Upper lobe of right lung (tissue), 1 donor: Measurements from ENCODE around the gene MINAR1. TPM values are rescaled to one million over a fixed set of nuclear protein-coding genes. Genes with fewer than 3 reads are reported as not detected.

Experiments used
- ATAC-seq: fragments of 200-7000 bp; cut with Tn5 transposase; one replicate; pipeline ENCODE4 v1.9.1; 2020; ENCODE audit warnings: mild to moderate bottlenecking, moderate library complexity
- DNase-seq: peaks from one replicate; pipeline ENCODE4 v3.0.0-alpha.2; 2020
- H3K27ac ChIP-seq: fragments of 200-600 bp; one replicate; pipeline ENCODE4 v1.8.0; 2022
- H3K27me3 ChIP-seq: fragments of 200-600 bp; one replicate; pipeline ENCODE4 v1.8.0; 2022; ENCODE audit warnings: mild to moderate bottlenecking
- H3K36me3 ChIP-seq: fragments of 200-600 bp; one replicate; pipeline ENCODE4 v1.8.0; 2022
- H3K4me1 ChIP-seq: fragments of 200-600 bp; one replicate; pipeline ENCODE4 v1.8.0; 2022
- H3K4me3 ChIP-seq: fragments of 200-600 bp; one replicate; pipeline ENCODE4 v1.8.0; 2022; ENCODE audit warnings: mild to moderate bottlenecking
- H3K9me3 ChIP-seq: fragments of 200-600 bp; one replicate; pipeline ENCODE4 v1.8.0; 2022
- intact Hi-C: fragments of 100-400 bp; cut with DNase I; formaldehyde crosslinking; loops from one replicate; pipeline ENCODE4 v1.11.0; 2022
- total RNA-seq: library from RNA; stranded (reverse); fragmentation: NEBNext Ultra II Directional; extraction: Animal tissue kit (Norgen Biotek cat#: 25700); gene quantifications from one replicate; pipeline ENCODE4 v1.2.1, GENCODE V29; 2021
- TF ChIP-seq, protein P1 (sequence below): fragments of 200-600 bp; IDR thresholded peaks from one replicate; pipeline ENCODE4 v1.8.0; 2022; ENCODE audit warnings: antibody characterized with exemption
- donor health status: DM: no; HTN: yes; CAD: no; lungs with severe emphysema.

The MINAR1 gene
- total RNA-seq, 1 donor from 2014 or later = 0.26 TPM

DNA sequence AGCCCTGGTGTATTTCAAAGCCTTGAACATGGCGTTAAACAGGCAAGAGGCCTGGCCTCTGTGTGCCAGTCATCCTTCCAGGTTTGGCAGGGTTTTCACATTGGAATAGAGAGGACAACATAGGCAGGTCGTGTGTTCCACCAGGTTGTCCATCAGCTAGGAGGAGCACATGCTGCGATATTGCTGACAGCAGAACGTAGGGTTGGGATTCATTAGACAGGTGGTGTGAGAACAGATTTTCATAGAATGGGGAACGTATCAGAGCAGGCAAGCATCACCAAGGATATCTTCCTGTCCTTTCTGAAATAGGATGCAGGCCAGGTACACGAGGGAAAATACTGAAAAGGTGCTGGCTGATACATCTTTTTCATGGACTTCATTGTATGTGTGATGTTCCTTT, 26.4 kb downstream of the MINAR1 start:
- Histone ChIP-seq H3K27me3 (no peaks in the 10 kb centered on the region), H3K9me3 (no peaks in the 10 kb centered on the region), H3K4me1 (no peaks in the 10 kb centered on the region), H3K4me3 (no peak overlapping the region), H3K27ac (no peak overlapping the region), H3K36me3 (no peaks in the 10 kb centered on the region)
- no peak for DNase-seq
- intact Hi-C loops = no loop called here
- TF ChIP-seq, protein P1, sequence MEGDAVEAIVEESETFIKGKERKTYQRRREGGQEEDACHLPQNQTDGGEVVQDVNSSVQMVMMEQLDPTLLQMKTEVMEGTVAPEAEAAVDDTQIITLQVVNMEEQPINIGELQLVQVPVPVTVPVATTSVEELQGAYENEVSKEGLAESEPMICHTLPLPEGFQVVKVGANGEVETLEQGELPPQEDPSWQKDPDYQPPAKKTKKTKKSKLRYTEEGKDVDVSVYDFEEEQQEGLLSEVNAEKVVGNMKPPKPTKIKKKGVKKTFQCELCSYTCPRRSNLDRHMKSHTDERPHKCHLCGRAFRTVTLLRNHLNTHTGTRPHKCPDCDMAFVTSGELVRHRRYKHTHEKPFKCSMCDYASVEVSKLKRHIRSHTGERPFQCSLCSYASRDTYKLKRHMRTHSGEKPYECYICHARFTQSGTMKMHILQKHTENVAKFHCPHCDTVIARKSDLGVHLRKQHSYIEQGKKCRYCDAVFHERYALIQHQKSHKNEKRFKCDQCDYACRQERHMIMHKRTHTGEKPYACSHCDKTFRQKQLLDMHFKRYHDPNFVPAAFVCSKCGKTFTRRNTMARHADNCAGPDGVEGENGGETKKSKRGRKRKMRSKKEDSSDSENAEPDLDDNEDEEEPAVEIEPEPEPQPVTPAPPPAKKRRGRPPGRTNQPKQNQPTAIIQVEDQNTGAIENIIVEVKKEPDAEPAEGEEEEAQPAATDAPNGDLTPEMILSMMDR = no peak
- ATAC-seq = no peak

DNA sequence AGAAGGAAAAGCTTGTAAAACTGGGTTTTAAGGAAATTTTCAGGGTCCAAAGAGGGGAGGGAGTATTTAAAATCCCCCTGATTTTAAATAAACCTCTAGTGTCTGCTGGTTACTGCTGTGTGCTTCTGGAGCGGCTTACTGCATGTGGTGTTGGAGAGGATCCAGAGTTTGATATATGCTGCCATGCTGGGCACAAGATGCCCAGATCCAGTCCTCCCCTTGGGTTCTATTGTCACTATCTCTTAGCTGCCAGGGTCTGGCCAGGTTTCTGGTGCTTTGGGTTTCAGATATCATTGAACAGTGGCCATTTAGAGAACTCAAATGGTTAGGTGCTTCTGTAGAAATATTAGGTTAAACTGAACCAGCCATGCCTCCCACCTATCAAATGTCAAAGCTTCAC, 27.5 kb downstream of the MINAR1 start:
- Histone ChIP-seq H3K4me1 (no peaks in the 10 kb centered on the region), H3K4me3 (no peak overlapping the region), H3K36me3 (no peaks in the 10 kb centered on the region), H3K9me3 (no peaks in the 10 kb centered on the region), H3K27me3 (no peaks in the 10 kb centered on the region), H3K27ac (no peak overlapping the region)
- TF ChIP-seq, protein P1 = no peak
- intact Hi-C loops = no loop called here
- DNase-seq (no peak), ATAC-seq (no peak)

DNA sequence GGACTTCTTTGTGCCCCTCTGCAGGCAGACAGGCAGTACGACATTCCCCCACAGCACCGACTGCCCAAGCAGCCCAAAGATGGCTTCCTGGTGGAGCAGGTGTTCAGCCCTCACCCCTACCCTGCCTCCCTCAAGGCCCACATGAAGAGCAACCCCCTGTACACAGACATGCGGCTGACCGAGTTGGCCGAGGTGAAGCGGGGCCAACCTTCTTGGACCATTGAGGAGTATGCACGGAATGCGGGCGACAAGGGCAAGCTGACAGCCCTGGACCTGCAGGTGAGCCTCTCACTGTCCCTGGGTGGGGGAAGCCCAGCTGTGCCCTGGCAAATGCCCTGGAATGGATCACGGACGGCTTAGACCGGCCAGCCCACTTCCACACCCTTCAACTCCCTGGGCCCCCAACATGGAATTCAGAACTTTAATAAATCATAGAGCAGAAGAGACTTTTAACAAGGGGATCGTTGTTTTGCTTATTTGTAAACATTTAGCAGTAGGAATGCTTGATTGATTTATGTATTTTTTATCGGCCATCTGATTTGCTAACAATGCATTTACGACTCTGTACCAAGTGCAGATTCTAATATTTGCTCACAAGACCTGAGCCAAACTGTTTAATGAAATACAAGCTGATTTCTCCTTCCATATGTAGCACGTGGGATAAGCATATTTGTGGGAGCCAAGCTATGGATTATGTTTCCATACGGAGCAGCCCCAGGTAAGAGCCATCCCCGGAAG, 31.1 kb downstream of the MINAR1 start:
- ATAC-seq (no peak), DNase-seq (no peak)
- H3K4me1 ChIP-seq = no peaks in the 10 kb centered on the region
- H3K36me3 ChIP-seq = no peaks in the 10 kb centered on the region
- no peaks in the 10 kb centered on the region for H3K27me3 ChIP-seq
- no peaks in the 10 kb centered on the region for H3K9me3 ChIP-seq
- intact Hi-C loops = no loop called here
- H3K4me3 ChIP-seq = no peak overlapping the region
- H3K27ac ChIP-seq = no peak overlapping the region
- TF ChIP-seq, protein P1 = no peak

DNA sequence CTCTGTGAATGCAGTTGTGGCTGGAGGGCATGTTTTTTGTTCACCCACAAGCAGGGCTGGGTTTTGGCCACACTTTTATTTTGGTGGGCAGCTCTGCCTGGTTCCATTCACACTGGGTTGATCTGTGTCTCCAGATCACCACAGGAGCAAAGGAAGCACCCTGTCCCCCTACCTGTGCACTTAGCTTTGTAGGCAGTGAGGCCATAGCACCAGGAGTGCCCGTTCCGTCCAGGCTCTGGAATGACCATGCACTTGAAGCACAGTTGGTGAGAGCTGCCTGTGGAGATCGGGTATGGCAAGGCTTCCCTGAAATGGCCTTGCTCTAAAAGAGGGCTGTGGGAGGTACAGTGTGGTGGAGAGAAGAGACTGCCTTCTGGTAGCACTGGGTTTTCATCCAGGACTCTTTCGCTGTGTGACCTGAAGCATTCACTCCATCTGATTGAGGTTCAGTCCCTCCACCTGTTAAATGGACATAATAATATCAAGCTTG, 31.7 kb downstream of the MINAR1 start:
- Histone ChIP-seq H3K9me3 (no peaks in the 10 kb centered on the region), H3K4me3 (no peak overlapping the region), H3K36me3 (no peaks in the 10 kb centered on the region), H3K4me1 (no peaks in the 10 kb centered on the region), H3K27ac (no peak overlapping the region), H3K27me3 (no peaks in the 10 kb centered on the region)
- ATAC-seq (no peak), DNase-seq (no peak)
- TF ChIP-seq, protein P1 = no peak
- intact Hi-C loops = no loop called here

DNA sequence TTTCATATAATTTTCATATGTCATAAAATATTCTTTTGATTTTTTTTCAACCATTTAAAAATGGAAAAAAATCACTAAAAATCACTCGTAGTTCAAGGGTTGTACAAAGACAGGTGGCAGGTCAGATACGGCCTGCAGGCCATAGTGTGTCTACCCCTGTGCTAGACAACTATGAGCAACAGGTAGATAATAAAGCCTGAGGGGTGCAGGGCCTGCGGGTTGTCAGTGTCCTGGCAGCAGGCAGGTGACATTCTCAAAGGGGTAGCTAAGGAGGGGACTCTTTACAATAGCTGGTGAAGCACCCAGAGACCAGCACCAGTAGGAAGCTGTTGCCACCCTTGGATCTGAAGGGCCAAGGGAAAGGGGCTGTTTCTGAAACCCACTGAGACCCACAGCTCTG, 34.4 kb downstream of the MINAR1 start:
- ATAC-seq (no peak), DNase-seq (no peak)
- H3K4me3 ChIP-seq = no peak overlapping the region
- no peaks in the 10 kb centered on the region for H3K9me3 ChIP-seq
- H3K4me1 ChIP-seq = no peaks in the 10 kb centered on the region
- H3K27me3 ChIP-seq = no peaks in the 10 kb centered on the region
- H3K36me3 ChIP-seq = no peaks in the 10 kb centered on the region
- intact Hi-C loops = no loop called here
- no peak overlapping the region for H3K27ac ChIP-seq
- TF ChIP-seq, protein P1 = no peak
